IMR-90 (cell line): Measurements from ENCODE around the gene PRDX4. TPM values are rescaled to one million over a fixed set of nuclear protein-coding genes. Genes with fewer than 3 reads are reported as not detected.

Experiments used
- ATAC-seq: fragments of 200-7000 bp; cut with Tn5 transposase; 2 replicates; pipeline ENCODE4 v1.9.1; 2020; ENCODE audit warnings: low read depth, mild to moderate bottlenecking, moderate library complexity
- BruUV-seq: library from RNA; stranded (reverse); fragments of 400-500 nt; replicated peaks from 2 replicates; lab custom pipeline; 2021; lab: Mats Ljungman, UMichigan
- CTCF ChIA-PET: fragments of 300-600 bp; formaldehyde crosslinking; extraction: SDS; loops from one replicate; lab custom pipeline; 2021; ENCODE audit warnings: antibody characterized with exemption; lab: Yijun Ruan, JAX
- POLR2A ChIA-PET: fragments of 300-600 bp; sonication (Branson Sonifier 250); formaldehyde crosslinking; loops from one replicate; lab custom pipeline; 2022; ENCODE audit warnings: antibody characterized with exemption; ENCODE audit not compliant: unreplicated experiment; lab: Charles Lee
- DNase-seq: peaks from one replicate; pipeline ENCODE4 v3.0.0; 2013
- H2AFZ ChIP-seq: replicated peaks from 2 replicates; pipeline ENCODE3; 2013; ENCODE audit warnings: low read length, mild to moderate bottlenecking; ENCODE audit not compliant: poor library complexity
- H2AK5ac ChIP-seq: 2 replicates; pipeline ENCODE4 v1.6.1; 2013; ENCODE audit warnings: low read depth, low read length, inconsistent platforms
- H2AK9ac ChIP-seq: replicated peaks from 2 replicates; pipeline ENCODE3; 2013; ENCODE audit warnings: mild to moderate bottlenecking, low read depth, low read length, moderate library complexity; ENCODE audit not compliant: poor library complexity
- H2BK120ac ChIP-seq: 2 replicates; pipeline ENCODE4 v1.6.1; 2013; ENCODE audit warnings: low read depth, low read length, inconsistent platforms
- H2BK15ac ChIP-seq: 3 replicates; pipeline ENCODE4 v1.6.1; 2013; ENCODE audit warnings: low read depth, low read length, inconsistent platforms
- H2BK20ac ChIP-seq: 2 replicates; pipeline ENCODE4 v1.6.1; 2013; ENCODE audit warnings: low read depth, mild to moderate bottlenecking, inconsistent platforms, low read length, moderate library complexity
- H2BK5ac ChIP-seq: 2 replicates; pipeline ENCODE4 v1.6.1; 2013; ENCODE audit warnings: mild to moderate bottlenecking, low read depth, low read length, inconsistent platforms; ENCODE audit not compliant: poor library complexity, severe bottlenecking
- H3K14ac ChIP-seq: replicated peaks from 2 replicates; pipeline ENCODE4 v1.6.1; 2013; ENCODE audit warnings: low read depth, low read length, inconsistent platforms
- H3K18ac ChIP-seq: 2 replicates; pipeline ENCODE4 v1.6.1; 2013; ENCODE audit warnings: low read depth, low read length, control low read depth
- H3K23ac ChIP-seq: 2 replicates; pipeline ENCODE4 v1.6.1; 2013; ENCODE audit warnings: low read depth, low read length, inconsistent platforms
- H3K27ac ChIP-seq: 2 replicates; pipeline ENCODE4 v1.5.1; 2013; ENCODE audit warnings: mild to moderate bottlenecking, control low read depth, low read length; ENCODE audit not compliant: insufficient read depth
- H3K27me3 ChIP-seq: 2 replicates; pipeline ENCODE4 v1.6.1; 2013; ENCODE audit warnings: low read length; ENCODE audit not compliant: control insufficient read depth, insufficient read depth
- H3K36me3 ChIP-seq: 2 replicates; pipeline ENCODE4 v1.6.1; 2013; ENCODE audit warnings: low read length, mixed read lengths; ENCODE audit not compliant: control insufficient read depth, insufficient read depth
- H3K4ac ChIP-seq: 2 replicates; pipeline ENCODE4 v1.6.1; 2013; ENCODE audit warnings: low read depth, low read length, inconsistent platforms
- H3K4me1 ChIP-seq: 2 replicates; pipeline ENCODE4 v1.6.1; 2013; ENCODE audit warnings: low read length, mixed read lengths; ENCODE audit not compliant: control insufficient read depth, insufficient read depth
- H3K4me2 ChIP-seq: 2 replicates; pipeline ENCODE4 v1.6.1; 2013; ENCODE audit warnings: low read depth, mild to moderate bottlenecking, control low read depth, low read length, moderate library complexity
- H3K4me3 ChIP-seq: 2 replicates; pipeline ENCODE4 v1.5.1; 2013; ENCODE audit warnings: low read depth, mild to moderate bottlenecking, control low read depth, low read length, moderate library complexity; ENCODE audit not compliant: insufficient read depth
- H3K56ac ChIP-seq: 2 replicates; pipeline ENCODE4 v1.6.1; 2013; ENCODE audit warnings: low read length, inconsistent platforms; ENCODE audit not compliant: insufficient read depth; ENCODE audit errors: extremely low read depth
- H3K79me1 ChIP-seq, 2 experiments: 2 replicates each; pipeline ENCODE4 v1.6.1; 2013; ENCODE audit warnings: low read length in 2 of 2, inconsistent platforms in 1 of 2, low read depth in 1 of 2
- H3K9ac ChIP-seq: 2 replicates; pipeline ENCODE4 v1.6.1; 2013; ENCODE audit warnings: low read depth, low read length, control low read depth
- H3K9me1 ChIP-seq: 2 replicates; pipeline ENCODE4 v1.6.1; 2013; ENCODE audit warnings: low read length, inconsistent platforms; ENCODE audit not compliant: insufficient read depth
- H3K9me3 ChIP-seq: 2 replicates; pipeline ENCODE4 v1.6.1; 2013; ENCODE audit warnings: low read length; ENCODE audit not compliant: control insufficient read depth, insufficient read depth
- H4K20me1 ChIP-seq: 2 replicates; pipeline ENCODE4 v1.6.1; 2013; ENCODE audit warnings: low read length, inconsistent platforms; ENCODE audit not compliant: insufficient read depth
- H4K5ac ChIP-seq: 2 replicates; pipeline ENCODE4 v1.6.1; 2013; ENCODE audit warnings: mild to moderate bottlenecking, low read depth, low read length, control low read depth
- H4K8ac ChIP-seq, 2 experiments: 2 replicates each; pipeline ENCODE4 v1.6.1; 2013; ENCODE audit warnings: low read depth in 2 of 2, low read length in 2 of 2, control low read depth in 1 of 2, inconsistent platforms in 1 of 2
- H4K91ac ChIP-seq: 2 replicates; pipeline ENCODE4 v1.6.1; 2013; ENCODE audit warnings: low read depth, low read length, inconsistent platforms; ENCODE audit not compliant: insufficient read depth
- BHLHE40 ChIP-seq: fragments of 150-350 bp; IDR thresholded peaks from 2 replicates; pipeline ENCODE4 v1.6.1; 2016; ENCODE audit warnings: mild to moderate bottlenecking, low read depth, low read length
- CEBPB ChIP-seq: IDR thresholded peaks from 2 replicates; pipeline ENCODE4 v1.6.1; 2012; ENCODE audit warnings: low read depth, low read length, improper control_type of control experiment
- CHD1 ChIP-seq: IDR thresholded peaks from 2 replicates; pipeline ENCODE4 v1.6.1; 2012; ENCODE audit warnings: low read depth, low read length, improper control_type of control experiment
- CTCF ChIP-seq: conservative IDR thresholded peaks from 2 replicates; pipeline ENCODE4 v1.5.1; 2012; ENCODE audit warnings: mild to moderate bottlenecking, low read depth, low read length, improper control_type of control experiment
- ELK1 ChIP-seq: fragments of 150-350 bp; IDR thresholded peaks from 2 replicates; pipeline ENCODE4 v1.6.1; 2016; ENCODE audit warnings: low read depth, mild to moderate bottlenecking, low read length, moderate library complexity, borderline replicate concordance
- FOS ChIP-seq: fragments of 150-350 bp; IDR thresholded peaks from 2 replicates; pipeline ENCODE4 v1.6.1; 2016; ENCODE audit warnings: low read depth, low read length
- MAFK ChIP-seq: IDR thresholded peaks from 2 replicates; pipeline ENCODE4 v1.6.1; 2012; ENCODE audit warnings: low read depth, low read length, improper control_type of control experiment
- MAZ ChIP-seq: IDR thresholded peaks from 2 replicates; pipeline ENCODE4 v1.6.1; 2012; ENCODE audit warnings: low read depth, mild to moderate bottlenecking, low read length, improper control_type of control experiment, moderate library complexity, borderline replicate concordance
- MXI1 ChIP-seq: IDR thresholded peaks from 2 replicates; pipeline ENCODE4 v1.6.1; 2012; ENCODE audit warnings: low read depth, mild to moderate bottlenecking, low read length, moderate library complexity, borderline replicate concordance
- NFE2L2 ChIP-seq: fragments of 150-350 bp; IDR thresholded peaks from 2 replicates; pipeline ENCODE4 v1.6.1; 2016; ENCODE audit warnings: low read depth, mild to moderate bottlenecking, low read length
- POLR2A ChIP-seq: IDR thresholded peaks from 2 replicates; pipeline ENCODE4 v1.6.1; 2012; ENCODE audit warnings: mild to moderate bottlenecking, low read depth, low read length
- RAD21 ChIP-seq: IDR thresholded peaks from 2 replicates; pipeline ENCODE4 v1.6.1; 2012; ENCODE audit warnings: low read length, improper control_type of control experiment
- RCOR1 ChIP-seq: IDR thresholded peaks from 2 replicates; pipeline ENCODE4 v1.6.1; 2012; ENCODE audit warnings: mild to moderate bottlenecking, low read length, improper control_type of control experiment; ENCODE audit not compliant: insufficient replicate concordance
- RFX5 ChIP-seq: IDR thresholded peaks from 2 replicates; pipeline ENCODE4 v1.8.0; 2012; ENCODE audit warnings: low read depth, mild to moderate bottlenecking, low read length, moderate library complexity
- SMC3 ChIP-seq: fragments of 150-350 bp; IDR thresholded peaks from 2 replicates; pipeline ENCODE4 v1.6.1; 2016; ENCODE audit warnings: low read depth, mild to moderate bottlenecking, antibody characterized with exemption, low read length, moderate library complexity
- USF2 ChIP-seq: fragments of 150-350 bp; IDR thresholded peaks from 2 replicates; pipeline ENCODE4 v1.6.1; 2017; ENCODE audit warnings: mild to moderate bottlenecking, antibody characterized with exemption, low read length, low read depth
- WGBS, 2 experiments: methylation state at CpG; one replicate each; pipeline versions ENCODE4 v1.1.5 to v1.1.7; 2013; ENCODE audit warnings: missing lambda C conversion rate in 2 of 2; ENCODE audit not compliant: insufficient read length in 1 of 2; ENCODE audit errors: extremely low coverage in 2 of 2; 5-methylcytosine and 5-hydroxymethylcytosine counted together
- dilution Hi-C: fragments of 300-500 bp; cut with HindIII; formaldehyde crosslinking; loops from one replicate; pipeline ENCODE4 v1.14.3; 2018; ENCODE audit warnings: low sequenced_read_pairs; ENCODE audit not compliant: unreplicated experiment
- in situ Hi-C: fragments of 300-500 bp; cut with MboI; formaldehyde crosslinking; loops from 3 replicates; pipeline ENCODE4 v1.14.3; 2019; ENCODE audit warnings: low sequenced_read_pairs, inconsistent platforms, mixed read lengths
- intact Hi-C: fragments of 100-400 bp; cut with micrococcal nuclease; formaldehyde crosslinking; loops from 2 replicates; pipeline ENCODE4 v1.10.0; 2022
- polyA plus RNA-seq, 3 experiments: library from polyadenylated mRNA; depleted of rRNA; stranded (reverse); fragments of >200 nt; gene quantifications; 2 replicates each; pipeline ENCODE4 v1.2.3, GENCODE V29; 2012; ENCODE audit warnings: low replicate concordance in 1 of 3
- total RNA-seq: library from RNA; depleted of rRNA; stranded (reverse); fragments of >200 nt; gene quantifications from 2 replicates; pipeline ENCODE4 v1.2.3, GENCODE V29; 2012

Gene PRDX4
- total and polyA plus RNA-seq, 2 of the 4 experiments (the other 2 are of a cell fraction): 194 to 226 TPM

GRCh38 chrX:23662187-23662586, 5.1 kb upstream of the PRDX4 start:
- no peaks in the 10 kb centered on the region for H3K9me1 ChIP-seq
- no peak overlapping the region for H3K4ac ChIP-seq
- no peak overlapping the region for H2AFZ ChIP-seq
- H2BK5ac ChIP-seq: no peak overlapping the region
- H2BK20ac ChIP-seq: no peak overlapping the region
- H4K20me1 ChIP-seq: no peaks in the 10 kb centered on the region
- no peak overlapping the region for H4K8ac ChIP-seq
- H3K4me2 ChIP-seq: no peak overlapping the region; the same call in 1 of the 2 replicates
- H3K9me3 ChIP-seq: no peaks in the 10 kb centered on the region
- POLR2A ChIA-PET: no interaction called here
- no peak overlapping the region for H3K18ac ChIP-seq
- H2BK15ac ChIP-seq: no peak overlapping the region
- H2BK120ac ChIP-seq: no peak overlapping the region
- no peak overlapping the region for H3K56ac ChIP-seq
- CTCF ChIA-PET: no interaction called here
- no peak overlapping the region for H3K9ac ChIP-seq
- 0 out of 2 replicates have a peak, but pooled peaks cover 1% of the 10 kb centered on the region for H3K4me1 ChIP-seq
- TF ChIP-seq FOS (no peak), BHLHE40 (no peak), USF2 (no peak), MAFK (no peak), RCOR1 (no peak), SMC3 (no peak), CTCF (no peak), RAD21 (no peak), RFX5 (no peak), CEBPB (no peak), ELK1 (no peak), CHD1 (no peak), MAZ (no peak), MXI1 (no peak), NFE2L2 (no peak), POLR2A (no peak)
- intact Hi-C loops (no loop called here), dilution Hi-C loops (no loop called here), in situ Hi-C loops (no loop called here)
- no peak overlapping the region for H3K27ac ChIP-seq
- no peak overlapping the region for H3K14ac ChIP-seq
- H2AK9ac ChIP-seq: no peak overlapping the region
- no TSS peak for BruUV-seq
- H3K79me1 ChIP-seq: no peaks in the 10 kb centered on the region
- H3K36me3 ChIP-seq: no peaks in the 10 kb centered on the region
- 100% methylated on average over 1 of the region's 3 CpGs; no CpG with 5 or more reads in 1 of the 2 experiments for WGBS, 2 experiments
- H3K4me3 ChIP-seq: no peak overlapping the region
- H2AK5ac ChIP-seq: no peak overlapping the region
- peaks cover 3% of the 10 kb centered on the region; the same call in 1 of the 2 replicates for H3K27me3 ChIP-seq
- no peak overlapping the region for H4K5ac ChIP-seq
- DNase-seq (no peak), ATAC-seq (no peak)
- H3K23ac ChIP-seq: no peak overlapping the region
- H4K91ac ChIP-seq: no peak overlapping the region
